ENCODE measurements around the gene ALG12. TPM values are rescaled to one million over a fixed set of nuclear protein-coding genes. Genes with fewer than 3 reads are reported as not detected.

The ALG12 gene
- total and polyA plus RNA-seq, 2 experiments from 2014 or later, result 18.7 to 23.3 TPM

- H3K36me3 ChIP-seq (ENCODE audit: insufficient read depth), result no peaks in the 10 kb centered on the region
- no peaks in the 10 kb centered on the region for H3K9me2 ChIP-seq (ENCODE audit: insufficient read depth)
- H3K4me3 Mint-ChIP-seq, result no peak overlapping the region
- no peak overlapping the region for H2AFZ ChIP-seq
- H3K79me2 ChIP-seq (replicated peaks; ENCODE audit: insufficient read depth), result no peaks in the 10 kb centered on the region
- H3K27ac Mint-ChIP-seq, result no peak overlapping the region
- no peak overlapping the region for H3K4me3 ChIP-seq
- peaks cover 19% of the 10 kb centered on the region for H3K4me1 Mint-ChIP-seq
- no peaks in the 10 kb centered on the region; the same call in 1 of the 2 replicates for H3F3A ChIP-seq (replicated peaks; ENCODE audit: low read depth)
- H3K9me3 Mint-ChIP-seq, result no peaks in the 10 kb centered on the region
- ATAC-seq (no peak), DNase-seq (ENCODE audit: low spot score) (no peak)
- no peak overlapping the region for H3K4me2 ChIP-seq
- H3K4me1 ChIP-seq (ENCODE audit: insufficient read depth), result no peaks in the 10 kb centered on the region; the same call in 1 of the 2 replicates
- peaks cover 9% of the 10 kb centered on the region for H3K27me3 ChIP-seq (ENCODE audit: insufficient read depth)
- H4K20me1 ChIP-seq (replicated peaks; ENCODE audit: insufficient read depth), result no peaks in the 10 kb centered on the region
- peaks cover 2% of the 10 kb centered on the region; the same call in 1 of the 3 replicates for H3K36me3 Mint-ChIP-seq (ENCODE audit: low read depth)
- H3K27me3 Mint-ChIP-seq (ENCODE audit: insufficient read depth, low read depth, poor library complexity), result peaks cover 18% of the 10 kb centered on the region
- no peak overlapping the region for H3K27ac ChIP-seq (ENCODE audit: low read depth)
- no peak for TF ChIP-seq JUNB (IDR thresholded peaks at IDR 0.05; ENCODE audit: unreplicated experiment)
- no peak for TF ChIP-seq ZNF114 (CRISPR knock-in tag; IDR thresholded peaks at IDR 0.05)
- no peak for TF ChIP-seq ZNF462 (CRISPR knock-in tag; IDR thresholded peaks at IDR 0.05)
- no peak for TF ChIP-seq ETS1 (IDR thresholded peaks at IDR 0.05)
- no peak for TF ChIP-seq CREB1 (CRISPR knock-in tag; IDR thresholded peaks at IDR 0.05; ENCODE audit: low read depth)
- TF ChIP-seq EZH2phosphoT487 (IDR thresholded peaks at IDR 0.05; ENCODE audit: unreplicated experiment), result no peak
- no peak for TF ChIP-seq ZNF331 (CRISPR knock-in tag; IDR thresholded peaks at IDR 0.05; ENCODE audit: low read depth)
- no peak for TF ChIP-seq REST (IDR thresholded peaks at IDR 0.05; ENCODE audit: unreplicated experiment)
- TF ChIP-seq EZH2 (IDR thresholded peaks at IDR 0.05; ENCODE audit: low read depth, unreplicated experiment), result no peak
- TF ChIP-seq STAT1 (IDR thresholded peaks at IDR 0.05; ENCODE audit: unreplicated experiment), result no peak
- TF ChIP-seq POLR2AphosphoS5 (IDR thresholded peaks at IDR 0.05; ENCODE audit: low read depth), result no peak
- no peak for TF ChIP-seq NANOG (IDR thresholded peaks at IDR 0.05; ENCODE audit: borderline replicate concordance)
- no peak for TF ChIP-seq CTCF (conservative IDR thresholded peaks at IDR 0.05; ENCODE audit: low read depth in 2 of 2)
These were observed 9.4 kb upstream of the ALG12 start for GRCh38 chr22:49927483-49928184.

Measured in GM23338 (cell line).